HG02884 (cell line): Measurements from ENCODE around the gene KCNMB4.
"Not testable (repeated sequence)": the region's sequence is repeated elsewhere in the genome, so short reads cannot be mapped to it uniquely, and the experiment has no call there.

Source experiments
- ATAC-seq: cut with Tn5 transposase; IDR thresholded peaks from one replicate; pipeline ENCODE4 v1.9.1; 2021; ENCODE audit warnings: mild to moderate bottlenecking, moderate library complexity; ENCODE audit not compliant: unreplicated experiment

KCNMB4 gene

GRCh38 chr12:70367258-70368141 is 1.4 kb downstream of the KCNMB4 start:
- no peak for ATAC-seq

GRCh38 chr12:70372881-70373280 is 6.8 kb downstream of the KCNMB4 start:
- ATAC-seq: no peak

GRCh38 chr12:70379846-70380245 is 13.8 kb downstream of the KCNMB4 start:
- ATAC-seq: no peak

- no peak for ATAC-seq
Observed at GRCh38 chr12:70383484-70383883, 17.4 kb downstream of the KCNMB4 start.

- no peak for ATAC-seq
Observed at GRCh38 chr12:70383886-70384285, 17.8 kb downstream of the KCNMB4 start.

- ATAC-seq: no peak
Observed at GRCh38 chr12:70386771-70387170, 20.7 kb downstream of the KCNMB4 start.

- ATAC-seq: no peak
Observed at GRCh38 chr12:70389678-70390077, 23.6 kb downstream of the KCNMB4 start.

- not testable (repeated sequence) for ATAC-seq
Observed at GRCh38 chr12:70392631-70393030, 26.5 kb downstream of the KCNMB4 start.

GRCh38 chr12:70393787-70394499 is 27.9 kb downstream of the KCNMB4 start:
- no peak for ATAC-seq

GRCh38 chr12:70398002-70398401 is 31.9 kb downstream of the KCNMB4 start:
- ATAC-seq: no peak

GRCh38 chr12:70398862-70399261 is 32.8 kb downstream of the KCNMB4 start:
- no peak for ATAC-seq

GRCh38 chr12:70399311-70399710 is 33.2 kb downstream of the KCNMB4 start:
- ATAC-seq: no peak

- ATAC-seq: no peak
Observed at GRCh38 chr12:70400124-70400523, 34.0 kb downstream of the KCNMB4 start.

- no peak for ATAC-seq
Observed at GRCh38 chr12:70402597-70402996, 36.5 kb downstream of the KCNMB4 start.

GRCh38 chr12:70403826-70404225 is 37.7 kb downstream of the KCNMB4 start:
- no peak for ATAC-seq

GRCh38 chr12:70408004-70408790 is 42.1 kb downstream of the KCNMB4 start:
- ATAC-seq: no peak

- ATAC-seq: peak; percentile 75
Observed at GRCh38 chr12:70415987-70416386, 49.9 kb downstream of the KCNMB4 start.

- ATAC-seq: no peak
Observed at GRCh38 chr12:70417121-70417520, 51.0 kb downstream of the KCNMB4 start.

GRCh38 chr12:70418101-70418500 is 52.0 kb downstream of the KCNMB4 start:
- ATAC-seq: no peak

GRCh38 chr12:70422631-70423030 is 56.5 kb downstream of the KCNMB4 start:
- ATAC-seq: no peak

- ATAC-seq: no peak
Observed at GRCh38 chr12:70426620-70427019, 60.5 kb downstream of the KCNMB4 start.
